NCI-H1436 (cell line): ENCODE data around the gene FRS2.

ENCODE experiments used
- DNase-seq: peaks from one replicate; lab custom pipeline; 2025; lab: John Stamatoyannopoulos, UW

The FRS2 gene

GRCh38 chr12:69466867-69467266 is 3.3 kb upstream of the FRS2 start:
- DNase-seq, result no peak

DNA sequence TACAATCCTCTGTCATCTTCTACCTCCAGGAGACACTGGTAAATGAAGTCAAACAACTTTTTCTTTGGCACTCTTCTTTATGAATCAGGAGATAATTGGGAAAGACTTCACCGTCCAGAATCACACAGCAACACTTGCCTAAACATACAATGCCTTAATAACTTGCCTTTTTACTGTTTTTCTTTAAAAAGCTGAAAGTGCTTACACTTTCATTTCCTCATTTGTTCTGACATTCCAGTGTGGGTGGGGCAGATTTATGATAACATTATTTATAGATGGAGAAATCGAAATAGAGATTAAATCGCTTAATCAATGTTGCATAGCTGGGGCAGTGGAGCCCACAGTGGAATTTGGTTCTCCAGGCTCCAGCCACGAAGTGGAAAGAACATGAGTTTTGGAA is 2.8 kb upstream of the FRS2 start:
- DNase-seq, result no peak

GRCh38 chr12:69468237-69469026 is 1.8 kb upstream of the FRS2 start:
- DNase-seq, result no peak

DNA sequence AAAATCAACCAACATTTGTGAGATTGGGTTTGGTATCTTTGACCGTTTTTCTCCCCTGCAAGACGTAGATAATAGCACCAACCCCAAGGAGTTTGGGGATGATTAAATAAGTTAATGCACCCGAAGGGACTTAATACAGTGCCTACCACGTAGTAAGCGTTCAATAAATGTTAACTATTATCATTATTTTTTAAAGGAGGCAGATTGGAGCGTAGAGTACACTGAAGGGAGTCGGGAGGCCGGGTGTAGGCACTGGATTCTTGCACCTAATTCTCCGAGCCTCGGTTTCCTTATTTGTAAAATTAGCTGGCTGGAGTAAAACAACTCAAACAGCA is 367 bp upstream of the FRS2 start:
- DNase-seq, result no peak

DNA sequence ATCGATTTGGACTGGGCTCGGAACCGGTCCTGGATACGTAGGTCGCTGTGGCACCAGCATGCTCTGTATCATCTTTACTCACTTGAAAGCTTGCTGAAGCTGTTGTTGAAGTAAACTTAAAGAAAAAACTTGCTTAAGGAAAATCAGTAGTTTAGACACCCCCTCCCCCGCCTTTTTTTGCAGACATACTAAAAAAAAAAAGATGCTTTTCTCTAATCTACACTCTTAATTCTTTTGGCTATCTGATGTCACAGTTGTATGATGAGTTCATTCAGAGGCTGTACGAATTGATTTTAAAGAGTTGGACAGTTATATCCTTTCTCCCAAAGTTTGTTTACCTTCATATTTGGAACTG is 865 bp downstream of the FRS2 start:
- DNase-seq, result no peak

GRCh38 chr12:69471667-69472385 is 1.6 kb downstream of the FRS2 start:
- no peak for DNase-seq

DNA sequence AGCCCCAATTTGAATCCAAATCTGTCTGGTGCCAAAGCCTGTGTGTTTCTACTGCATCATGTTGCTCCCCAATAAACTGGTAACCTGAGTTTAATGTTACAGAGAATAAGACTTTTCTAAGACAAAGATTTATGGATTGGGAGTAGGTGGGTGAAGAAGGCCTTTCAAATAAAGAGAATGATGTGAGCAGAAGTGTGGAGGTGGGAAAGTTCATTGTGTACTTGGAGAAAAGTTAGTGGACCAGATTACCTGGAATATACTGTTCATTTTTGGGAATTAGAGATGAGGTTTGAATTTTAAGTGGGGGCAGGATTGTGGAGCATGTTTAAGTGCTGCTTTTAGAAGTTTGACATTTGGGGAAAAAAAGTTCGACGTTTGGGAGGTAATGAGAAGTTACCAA is 3.1 kb downstream of the FRS2 start:
- no peak for DNase-seq

- DNase-seq, result no peak
Observed at GRCh38 chr12:69474456-69474855, 4.3 kb downstream of the FRS2 start.

DNA sequence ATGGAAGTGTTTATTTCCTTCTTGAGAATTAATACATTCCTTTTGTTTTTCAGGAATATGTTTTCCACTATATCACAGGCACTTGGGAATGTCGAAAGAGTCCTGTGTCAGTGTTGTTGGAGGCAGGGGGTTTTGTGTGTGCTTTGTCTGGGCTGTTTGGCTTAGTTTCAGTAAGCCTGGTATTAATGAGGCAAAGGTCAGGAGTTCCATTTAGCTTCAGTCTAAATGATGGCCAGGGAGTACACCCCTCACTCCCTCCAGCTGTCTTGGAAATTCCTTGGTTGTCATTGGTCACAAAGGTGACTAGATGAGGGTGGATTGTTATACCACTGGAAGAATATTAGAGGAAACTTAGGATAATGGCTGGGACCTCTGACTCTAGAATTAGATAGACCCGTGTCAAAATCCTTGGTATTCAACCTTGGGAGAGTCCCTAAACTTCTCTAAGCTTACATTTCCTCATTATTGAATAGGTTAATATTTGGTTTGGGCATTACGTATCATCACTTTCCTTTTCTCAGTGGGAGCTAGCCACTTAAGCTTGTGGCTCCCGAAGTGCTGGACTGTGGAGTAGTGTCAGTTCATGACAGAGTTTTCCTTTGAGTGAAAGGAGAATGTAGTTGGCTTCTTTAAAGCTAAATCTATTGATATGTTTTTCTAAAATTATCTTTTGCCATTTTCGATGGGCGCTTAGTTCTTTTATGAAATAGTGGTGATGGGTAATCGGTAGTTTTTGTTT is 5.2 kb downstream of the FRS2 start:
- no peak for DNase-seq

DNA sequence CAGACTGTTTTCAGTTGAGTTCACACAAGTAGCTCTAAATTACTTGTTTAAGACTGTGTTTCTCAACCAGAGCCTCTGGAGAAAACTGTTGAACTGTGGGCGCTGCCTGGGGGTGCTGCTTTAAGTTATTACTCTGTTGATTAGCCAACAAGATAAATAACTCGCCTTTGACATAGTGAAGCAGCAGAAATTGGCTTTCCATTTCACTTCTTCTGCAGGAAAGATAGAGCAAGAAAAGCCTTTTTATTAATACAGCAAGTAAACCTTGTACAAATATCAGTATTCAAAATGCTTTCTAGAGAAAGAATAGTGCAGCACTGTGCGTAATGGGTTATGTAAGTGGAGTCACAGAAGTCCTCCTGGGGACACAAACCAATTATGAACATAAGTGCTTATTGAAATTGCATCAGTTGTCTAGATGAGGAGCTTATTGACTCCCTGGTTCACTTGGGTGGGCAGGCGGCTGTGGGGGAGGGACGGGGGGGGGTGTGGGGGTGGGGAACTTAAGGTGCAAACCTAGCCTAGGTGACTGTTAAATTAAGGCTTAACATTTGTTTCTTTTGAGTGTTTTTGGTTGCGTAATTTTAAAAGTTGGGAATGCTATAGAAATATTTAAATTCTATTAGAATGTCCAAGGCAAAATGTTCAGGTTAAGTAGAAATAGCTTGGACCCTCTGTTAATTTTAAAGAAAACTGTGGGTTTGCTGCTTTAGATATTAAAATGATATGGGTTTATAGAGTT is 6.3 kb downstream of the FRS2 start:
- peak; percentile 69 for DNase-seq

- DNase-seq, result no peak
Observed at GRCh38 chr12:69479675-69480074, 9.5 kb downstream of the FRS2 start.

DNA sequence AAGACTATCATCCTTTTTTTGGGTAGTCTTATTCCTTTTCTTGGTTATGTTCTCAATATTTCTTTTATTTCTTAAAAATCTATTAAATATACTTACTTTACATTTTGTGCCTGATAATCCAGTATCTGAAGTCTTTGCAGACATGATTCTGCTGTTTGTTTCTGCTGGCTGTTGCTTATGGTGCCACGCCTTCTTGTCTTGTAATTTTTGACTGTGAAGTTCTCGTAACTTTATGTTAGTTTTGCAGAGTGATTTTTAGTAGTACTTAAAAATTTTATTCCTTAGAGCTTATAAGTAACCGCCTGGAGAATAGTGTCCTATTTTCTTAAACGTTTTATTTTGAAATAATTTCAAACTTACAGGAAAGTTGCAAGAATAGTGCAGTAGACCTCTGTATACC is 10.5 kb downstream of the FRS2 start:
- DNase-seq, result no peak

- no peak for DNase-seq
Observed at GRCh38 chr12:69481133-69481532, 10.9 kb downstream of the FRS2 start.

- no peak for DNase-seq
Observed at GRCh38 chr12:69483700-69484099, 13.5 kb downstream of the FRS2 start.

GRCh38 chr12:69484428-69484827 is 14.2 kb downstream of the FRS2 start:
- DNase-seq, result peak; percentile 28

DNA sequence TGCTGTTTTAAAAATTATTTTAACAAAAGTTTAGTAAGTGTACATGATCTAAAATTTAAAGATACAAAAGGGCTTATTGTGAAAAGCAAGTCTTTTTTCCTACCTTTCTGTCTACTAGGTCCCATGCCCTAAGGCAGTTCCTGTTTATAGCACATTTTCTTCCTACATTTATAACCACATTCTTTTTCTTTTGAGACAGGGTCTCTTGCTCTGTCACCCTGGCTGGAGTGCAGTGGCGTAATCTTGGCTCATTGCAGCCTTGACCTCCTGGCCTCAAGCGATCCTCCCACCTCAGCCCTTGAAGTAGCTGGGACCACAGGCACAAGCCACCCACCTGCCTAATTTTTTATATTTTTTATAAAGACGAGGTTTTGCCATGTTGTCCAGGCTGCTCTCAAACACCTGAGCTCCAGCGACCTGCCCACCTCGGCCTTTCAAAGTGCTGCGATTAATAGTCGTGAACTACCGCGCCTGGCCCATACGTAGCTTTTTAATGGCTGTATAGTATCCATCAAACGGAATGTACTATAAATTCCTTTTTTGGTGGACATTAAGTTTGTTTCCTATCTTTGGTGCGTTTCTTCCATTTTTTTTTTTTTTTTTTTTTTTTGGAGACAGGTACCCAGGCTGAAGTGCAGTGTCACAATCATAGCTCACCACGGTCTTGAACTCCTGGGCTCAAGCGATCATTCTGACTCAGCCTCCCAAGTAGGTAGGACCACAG is 20.9 kb downstream of the FRS2 start:
- DNase-seq, result no peak

- DNase-seq, result no peak
Observed at GRCh38 chr12:69492739-69493138, 22.6 kb downstream of the FRS2 start.

DNA sequence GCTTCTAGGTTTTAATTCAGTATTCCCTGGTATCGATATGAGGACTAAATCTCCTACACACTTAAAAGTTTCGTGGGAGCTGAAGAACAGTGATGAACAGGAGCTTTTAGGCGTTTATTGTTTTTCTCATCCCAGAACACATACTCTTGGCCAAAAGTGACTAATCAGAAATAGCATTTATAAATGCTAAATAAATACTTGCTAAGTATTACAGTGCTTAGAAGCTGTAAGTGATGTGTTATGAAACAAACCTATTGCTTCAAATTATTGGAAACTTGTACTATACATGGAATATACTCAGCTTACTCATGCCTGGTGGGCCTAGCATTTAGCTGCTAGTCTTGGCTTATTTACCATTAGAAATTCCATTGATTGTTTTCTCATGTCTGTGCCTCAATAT is 24.9 kb downstream of the FRS2 start:
- no peak for DNase-seq

DNA sequence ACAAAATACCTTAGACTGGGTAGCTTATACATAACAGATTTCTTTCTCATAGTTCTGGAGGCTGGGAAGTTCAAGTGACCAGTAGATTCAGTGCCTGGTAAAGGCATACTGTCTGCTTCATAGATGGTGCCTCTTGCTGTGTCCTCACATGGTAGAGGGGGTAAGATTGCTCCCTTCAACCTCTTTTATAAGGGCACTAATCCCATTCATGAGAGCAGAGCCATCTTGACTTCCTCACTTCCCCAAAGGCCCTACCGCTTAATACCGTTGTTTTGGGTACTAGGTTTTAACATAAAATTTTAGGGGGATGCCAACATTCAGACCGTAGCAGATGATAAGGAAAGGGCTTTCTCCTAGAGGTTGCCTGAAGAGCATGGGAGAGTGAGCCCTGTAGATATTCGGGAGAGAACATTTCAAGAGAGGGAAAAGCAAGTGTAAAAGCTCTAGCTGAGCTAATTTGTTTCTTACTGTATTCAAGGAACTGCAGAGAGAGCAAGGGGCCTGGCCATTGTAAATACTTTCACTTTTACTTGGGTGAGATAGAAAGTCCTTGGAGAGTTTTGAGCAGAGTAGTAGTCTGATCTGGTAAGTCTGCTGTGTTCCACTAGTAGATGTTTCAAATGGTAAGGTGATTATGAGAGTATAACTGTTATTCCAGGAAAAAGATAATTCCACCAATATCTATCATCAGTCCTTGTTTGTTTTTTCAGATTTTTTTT is 27.3 kb downstream of the FRS2 start:
- DNase-seq, result no peak

- no peak for DNase-seq
Observed at GRCh38 chr12:69500631-69501030, 30.4 kb downstream of the FRS2 start.
